Gastroesophageal sphincter (tissue), 3 donors: ENCODE results near the gene SLC39A10.

Experiments used
- EP300 ChIP-seq: sonication (generic); formaldehyde crosslinking; IDR thresholded peaks from one replicate; pipeline ENCODE4 v1.6.1; 2017; ENCODE audit warnings: antibody characterized with exemption, mild to moderate bottlenecking
- POLR2A ChIP-seq, 2 donors: fragments of 450-650 bp; IDR thresholded peaks; one replicate each; pipeline ENCODE4 v1.6.1; 2017; ENCODE audit warnings: antibody characterized with exemption in 2 of 2, mild to moderate bottlenecking in 2 of 2, moderate library complexity in 1 of 2
- POLR2AphosphoS5 ChIP-seq: sonication (generic); formaldehyde crosslinking; IDR thresholded peaks from one replicate; pipeline ENCODE4 v1.6.1; 2017; ENCODE audit warnings: antibody characterized with exemption
- TF ChIP-seq, protein P1 (sequence below), 4 experiments: fragments of 200-600 bp in 2 of 4; fragments of 450-650 bp in 2 of 4; sonication (generic) in 1 of 4; IDR thresholded peaks; one replicate each; pipeline ENCODE4 v1.5.1; 2017 to 2019; ENCODE audit warnings: antibody characterized with exemption in 4 of 4, mild to moderate bottlenecking in 2 of 4, moderate library complexity in 2 of 4

- TF ChIP-seq, protein P1, sequence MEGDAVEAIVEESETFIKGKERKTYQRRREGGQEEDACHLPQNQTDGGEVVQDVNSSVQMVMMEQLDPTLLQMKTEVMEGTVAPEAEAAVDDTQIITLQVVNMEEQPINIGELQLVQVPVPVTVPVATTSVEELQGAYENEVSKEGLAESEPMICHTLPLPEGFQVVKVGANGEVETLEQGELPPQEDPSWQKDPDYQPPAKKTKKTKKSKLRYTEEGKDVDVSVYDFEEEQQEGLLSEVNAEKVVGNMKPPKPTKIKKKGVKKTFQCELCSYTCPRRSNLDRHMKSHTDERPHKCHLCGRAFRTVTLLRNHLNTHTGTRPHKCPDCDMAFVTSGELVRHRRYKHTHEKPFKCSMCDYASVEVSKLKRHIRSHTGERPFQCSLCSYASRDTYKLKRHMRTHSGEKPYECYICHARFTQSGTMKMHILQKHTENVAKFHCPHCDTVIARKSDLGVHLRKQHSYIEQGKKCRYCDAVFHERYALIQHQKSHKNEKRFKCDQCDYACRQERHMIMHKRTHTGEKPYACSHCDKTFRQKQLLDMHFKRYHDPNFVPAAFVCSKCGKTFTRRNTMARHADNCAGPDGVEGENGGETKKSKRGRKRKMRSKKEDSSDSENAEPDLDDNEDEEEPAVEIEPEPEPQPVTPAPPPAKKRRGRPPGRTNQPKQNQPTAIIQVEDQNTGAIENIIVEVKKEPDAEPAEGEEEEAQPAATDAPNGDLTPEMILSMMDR (IDR thresholded peaks at IDR 0.05), result no peak
- TF ChIP-seq POLR2AphosphoS5 (no peak), POLR2A (IDR thresholded peaks at IDR 0.05) (no peak), EP300 (no peak)
Measured at GRCh38 chr2:195648787-195649186, 8.2 kb upstream of the SLC39A10 start.
